HG03108 (cell line): ENCODE measurements around the gene MACROD2.

Experiments used
- ATAC-seq: cut with Tn5 transposase; IDR thresholded peaks from one replicate; pipeline ENCODE4 v1.9.1; 2021; ENCODE audit warnings: moderate library complexity; ENCODE audit not compliant: unreplicated experiment

MACROD2 gene

DNA sequence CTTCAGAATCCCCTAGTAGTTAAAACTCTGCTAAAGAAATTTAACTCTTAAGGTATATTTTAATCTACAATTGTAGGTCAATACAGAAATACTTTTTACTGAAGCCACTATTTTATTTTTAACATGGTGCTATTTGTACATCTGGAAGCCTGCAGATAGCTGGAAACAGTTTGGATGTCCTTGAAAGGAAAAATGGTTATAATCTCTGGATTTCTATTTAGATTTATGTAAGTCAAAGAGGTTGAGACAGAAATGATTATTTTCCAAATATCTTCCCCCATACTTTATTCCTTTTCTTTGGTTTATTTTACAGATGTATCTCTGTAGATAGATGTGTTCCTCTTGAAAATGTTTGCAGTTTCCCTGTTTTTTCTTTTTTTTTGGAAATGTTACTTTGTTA is 1575.7 kb downstream of the MACROD2 start:
- no peak for ATAC-seq

DNA sequence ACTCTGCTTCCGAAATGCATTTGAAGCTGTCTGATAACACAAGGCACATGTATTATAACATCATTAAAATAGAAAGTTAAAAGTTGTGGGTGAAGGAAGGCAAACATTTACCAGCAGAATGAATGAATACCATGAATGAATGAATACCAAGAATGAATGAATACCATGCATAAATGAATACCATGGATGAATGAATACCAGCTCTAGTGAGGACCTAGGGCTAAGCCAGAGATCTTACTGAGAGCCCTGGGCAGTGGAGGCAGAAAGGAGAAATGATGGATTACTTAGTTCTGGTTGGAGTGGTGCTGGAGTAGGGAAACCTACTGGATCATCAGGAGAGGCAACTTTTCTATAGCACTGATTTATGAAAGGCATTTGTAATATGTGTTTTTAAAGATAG is 1579.9 kb downstream of the MACROD2 start:
- no peak for ATAC-seq

DNA sequence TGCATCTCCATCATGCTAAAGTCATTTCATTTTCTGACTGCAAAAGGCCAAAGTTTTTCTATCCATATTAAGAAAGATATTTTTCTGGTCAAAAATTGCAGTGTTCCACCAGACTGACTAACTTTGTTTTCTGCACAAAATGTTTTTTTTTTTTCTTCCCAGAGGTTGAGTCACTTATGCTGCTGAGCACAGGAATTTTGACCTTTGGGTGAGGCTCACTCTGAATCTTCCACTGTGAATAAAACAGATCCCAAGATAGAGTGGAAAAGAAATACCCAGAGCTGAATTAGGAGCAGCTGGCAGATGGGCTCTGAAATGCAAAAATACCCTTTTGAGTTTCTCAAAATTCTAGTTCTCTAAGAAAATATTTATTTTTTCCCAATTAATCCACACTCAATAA is 1581.1 kb downstream of the MACROD2 start:
- no peak for ATAC-seq

DNA sequence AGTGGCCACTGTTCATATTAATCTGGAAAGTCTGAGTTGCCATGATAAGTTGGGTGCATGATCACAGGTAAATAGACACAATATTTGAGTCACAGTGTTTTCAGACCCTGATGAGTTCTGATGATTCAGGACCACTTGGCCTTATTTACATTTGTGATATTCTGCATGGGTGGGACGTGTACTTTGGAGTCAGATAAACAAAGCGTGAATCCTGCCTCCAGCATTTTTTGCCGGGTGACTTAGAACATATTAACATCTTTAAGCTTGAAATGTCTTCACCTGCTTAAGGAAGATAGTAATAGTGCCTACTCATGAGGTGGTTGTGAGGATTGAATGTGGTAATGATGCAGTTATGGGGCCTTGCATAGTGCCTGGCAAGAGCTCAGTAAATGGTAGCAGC is 1582.8 kb downstream of the MACROD2 start:
- ATAC-seq: no peak

DNA sequence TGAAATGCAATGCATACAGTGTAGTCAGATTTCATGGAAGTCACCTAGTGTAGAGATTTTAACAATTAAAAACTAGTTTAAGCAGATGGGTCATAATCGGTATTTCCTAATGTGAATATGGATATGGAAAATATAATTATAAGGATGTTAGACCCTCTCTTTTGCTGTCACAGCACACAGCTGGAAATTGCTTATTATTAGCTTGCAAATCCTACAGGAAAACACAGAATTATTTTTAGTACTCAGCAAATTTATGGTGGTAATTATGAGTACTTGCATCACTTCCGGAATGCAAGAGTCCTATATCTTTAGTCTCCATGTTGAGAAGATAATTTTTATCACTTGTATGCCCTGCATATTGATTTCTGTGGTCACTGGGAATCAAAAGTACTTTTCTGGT is 1584.4 kb downstream of the MACROD2 start:
- ATAC-seq: no peak

DNA sequence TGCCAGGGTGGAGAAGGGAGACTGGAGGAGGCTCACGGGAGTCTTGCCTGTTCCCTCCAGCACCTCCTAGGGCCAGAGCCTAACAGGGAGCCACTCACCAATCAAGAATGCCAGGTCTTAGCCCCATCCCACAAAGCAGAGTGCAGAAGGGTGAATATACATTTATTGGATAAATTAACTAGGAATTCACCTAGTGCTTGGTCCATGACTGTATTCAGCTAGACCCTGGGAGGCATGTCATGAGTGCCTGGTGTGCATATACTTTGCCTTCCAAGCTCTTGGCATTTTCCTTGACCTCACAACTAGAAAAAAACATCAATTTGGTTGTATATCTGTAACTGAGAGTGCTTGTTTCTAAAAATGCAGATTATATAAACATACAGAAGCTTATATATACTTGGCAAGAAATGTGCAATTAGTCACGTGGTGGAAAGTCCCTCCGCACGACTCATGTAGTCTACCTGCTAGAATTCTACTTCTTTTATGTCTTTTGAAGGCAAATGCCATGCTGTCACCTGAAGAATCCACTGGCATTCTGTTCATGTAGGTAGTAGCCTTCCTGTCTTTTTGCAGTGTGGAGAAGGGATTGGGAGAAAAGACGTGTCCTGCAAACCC is 1586.9 kb downstream of the MACROD2 start:
- no peak for ATAC-seq

DNA sequence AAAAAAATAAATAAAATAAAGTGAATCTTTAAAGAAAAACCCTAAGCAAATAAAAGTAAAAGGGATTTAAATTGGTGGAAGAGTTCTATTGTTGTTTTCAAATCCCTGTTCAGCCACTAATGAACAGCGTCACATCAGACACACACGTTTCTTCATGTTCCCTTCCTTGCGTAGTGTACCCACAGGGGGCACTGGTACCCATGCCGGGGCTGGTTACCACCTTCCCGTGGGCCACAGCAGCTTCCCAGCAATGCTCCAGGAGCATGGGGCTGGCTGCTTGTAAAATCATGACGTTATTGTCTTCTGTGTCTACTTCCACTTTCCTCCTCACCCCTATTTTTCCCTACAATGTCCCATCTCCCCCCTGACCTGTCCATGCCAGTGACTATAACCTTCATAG is 1589.2 kb downstream of the MACROD2 start:
- ATAC-seq: no peak

DNA sequence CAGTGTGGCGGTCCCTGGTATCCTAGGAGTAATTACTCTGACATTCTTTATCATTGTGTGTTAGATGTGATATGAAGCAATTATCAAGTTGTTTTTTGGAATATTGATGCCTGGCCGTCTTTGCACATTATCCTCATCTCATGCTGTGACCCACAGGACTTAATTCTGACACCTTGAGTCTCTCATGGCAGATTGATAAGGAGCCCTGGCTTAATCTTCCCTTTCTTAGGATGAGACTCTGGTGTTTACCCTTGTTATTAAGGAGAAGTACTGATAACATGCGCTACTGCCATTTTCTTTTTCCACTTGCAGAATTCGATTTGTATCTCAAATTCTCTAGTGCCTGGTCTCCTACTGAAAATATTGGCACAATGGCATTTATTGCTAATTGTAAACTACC is 1597.8 kb downstream of the MACROD2 start:
- ATAC-seq: no peak

DNA sequence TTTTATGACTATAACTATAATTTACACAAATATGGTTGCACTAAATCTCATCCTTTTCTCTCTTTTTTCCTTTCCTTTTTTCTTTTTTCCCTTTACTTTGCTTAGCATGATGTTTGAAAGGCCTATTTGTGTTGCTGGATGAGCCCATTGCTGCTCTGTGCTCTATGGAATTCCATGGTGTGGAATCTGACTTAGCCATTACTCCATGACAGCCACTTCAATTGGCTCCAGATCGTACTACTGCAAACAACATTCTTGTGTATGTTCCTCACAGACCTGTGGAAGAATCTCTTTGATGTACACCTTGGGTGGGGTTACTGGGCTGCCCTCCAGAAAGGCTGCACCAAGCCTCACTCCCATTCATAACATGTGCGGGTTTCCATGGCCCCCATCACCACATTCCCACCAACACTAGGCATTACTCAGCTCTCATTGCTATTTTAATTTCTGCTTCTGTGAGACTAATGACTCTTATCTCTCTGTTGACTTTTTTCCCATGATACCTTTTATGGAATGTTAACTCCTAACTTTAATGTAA is 1598.9 kb downstream of the MACROD2 start:
- ATAC-seq: no peak

DNA sequence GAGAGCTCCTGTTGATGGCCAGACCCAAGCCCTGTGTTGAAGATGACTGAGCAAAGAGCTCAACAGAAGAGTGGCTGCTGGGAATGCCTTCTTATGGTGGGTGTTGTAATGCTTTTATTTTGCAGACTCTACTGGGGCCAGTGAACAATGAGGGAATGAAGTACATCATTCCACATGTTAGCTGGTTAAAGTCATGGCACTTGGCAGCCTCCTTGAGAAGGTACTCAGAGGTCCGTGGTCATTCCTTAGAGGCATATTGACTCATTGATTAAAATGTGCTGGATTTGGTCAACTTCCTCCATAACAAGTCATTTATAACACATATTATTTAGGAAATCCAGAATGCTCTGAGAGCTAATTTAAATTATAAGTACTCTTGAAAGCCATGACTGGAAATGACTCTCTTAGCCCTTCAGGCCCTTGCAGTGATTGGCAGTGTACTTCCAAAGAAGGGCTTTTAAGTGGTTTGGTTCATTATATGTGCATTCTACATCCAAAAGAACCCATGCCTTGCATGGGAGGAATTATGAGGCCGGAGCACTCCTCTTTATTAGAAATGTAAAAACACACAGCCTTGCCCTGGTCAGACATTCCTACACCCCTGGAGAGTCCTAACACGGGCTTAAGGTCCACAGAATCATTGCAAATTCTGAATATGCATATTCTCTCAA is 1601.0 kb downstream of the MACROD2 start:
- no peak for ATAC-seq

DNA sequence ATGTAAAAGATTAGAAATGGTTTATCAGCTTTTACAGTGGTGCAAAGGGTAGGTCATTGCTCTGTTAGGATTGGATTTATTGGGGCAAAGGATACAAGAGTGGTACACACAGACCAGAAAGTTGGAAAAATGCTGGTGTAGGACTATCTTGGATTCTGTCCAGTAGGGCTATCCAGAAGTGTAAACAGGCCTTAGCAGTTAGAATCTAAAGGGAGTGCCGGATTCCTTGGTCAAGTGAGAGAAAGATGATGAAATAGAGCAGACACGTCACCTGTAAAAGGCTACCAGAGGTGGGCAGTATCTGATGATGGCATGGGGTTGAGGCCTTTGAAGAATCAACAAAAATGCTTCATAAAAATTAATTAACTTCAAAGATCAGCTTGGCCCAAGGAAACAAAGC is 1602.0 kb downstream of the MACROD2 start:
- no peak for ATAC-seq

DNA sequence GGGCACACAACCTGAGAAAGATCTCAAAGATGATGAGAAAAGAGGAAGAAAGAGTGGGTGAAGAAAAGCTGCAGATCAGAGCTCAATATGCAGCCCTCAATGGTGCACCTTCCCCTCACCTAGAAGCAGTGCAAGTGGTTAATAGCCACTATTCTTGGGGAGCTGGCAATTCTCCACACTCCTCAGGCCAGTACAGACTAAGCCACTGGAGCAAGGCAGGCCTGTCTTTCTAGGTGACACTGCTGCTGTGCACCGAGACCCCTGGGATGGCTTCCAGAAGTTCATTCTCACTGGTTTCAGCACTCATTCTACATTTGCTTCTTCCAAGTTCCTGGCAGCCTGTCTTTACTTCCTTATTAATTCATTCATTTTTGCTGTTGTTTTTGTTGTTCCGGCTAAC is 1604.6 kb downstream of the MACROD2 start:
- ATAC-seq: no peak

DNA sequence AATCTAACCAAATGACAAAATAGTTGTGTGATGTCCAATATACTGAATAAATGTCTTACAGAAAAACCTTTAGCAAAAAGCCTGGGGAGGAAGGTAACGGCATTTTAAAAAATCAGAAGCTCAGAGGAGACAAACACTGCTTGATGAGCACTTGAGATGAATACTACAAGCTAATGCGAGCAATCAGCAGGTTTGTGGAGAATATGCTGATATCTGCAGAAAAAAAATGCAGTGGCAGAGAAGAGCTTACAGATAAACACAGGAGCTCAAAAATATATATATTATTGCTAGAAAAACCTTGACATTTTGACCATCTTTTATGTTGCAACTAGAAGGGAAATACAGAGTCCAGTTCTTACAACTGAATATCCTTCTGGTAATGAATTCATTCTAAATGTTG is 1605.2 kb downstream of the MACROD2 start:
- no peak for ATAC-seq

DNA sequence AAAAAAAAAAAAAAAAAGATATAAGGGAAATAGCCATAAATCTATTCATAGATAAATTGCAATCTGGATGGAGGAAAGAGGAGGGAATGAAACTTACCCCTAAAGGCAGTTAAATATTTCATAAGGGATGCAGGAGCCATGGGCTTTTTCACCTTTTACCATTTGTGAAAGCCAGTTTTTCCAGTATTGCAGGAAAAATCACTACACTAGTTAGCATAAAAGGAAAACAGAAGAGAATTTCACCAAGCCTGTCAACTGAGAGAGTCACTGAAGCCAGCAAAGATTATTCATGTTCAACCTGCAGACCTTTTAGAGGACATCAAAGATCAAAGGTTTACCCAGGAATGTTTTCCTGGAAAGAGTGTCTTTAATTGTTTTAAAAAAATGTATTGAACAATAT is 1608.2 kb downstream of the MACROD2 start:
- ATAC-seq: no peak

DNA sequence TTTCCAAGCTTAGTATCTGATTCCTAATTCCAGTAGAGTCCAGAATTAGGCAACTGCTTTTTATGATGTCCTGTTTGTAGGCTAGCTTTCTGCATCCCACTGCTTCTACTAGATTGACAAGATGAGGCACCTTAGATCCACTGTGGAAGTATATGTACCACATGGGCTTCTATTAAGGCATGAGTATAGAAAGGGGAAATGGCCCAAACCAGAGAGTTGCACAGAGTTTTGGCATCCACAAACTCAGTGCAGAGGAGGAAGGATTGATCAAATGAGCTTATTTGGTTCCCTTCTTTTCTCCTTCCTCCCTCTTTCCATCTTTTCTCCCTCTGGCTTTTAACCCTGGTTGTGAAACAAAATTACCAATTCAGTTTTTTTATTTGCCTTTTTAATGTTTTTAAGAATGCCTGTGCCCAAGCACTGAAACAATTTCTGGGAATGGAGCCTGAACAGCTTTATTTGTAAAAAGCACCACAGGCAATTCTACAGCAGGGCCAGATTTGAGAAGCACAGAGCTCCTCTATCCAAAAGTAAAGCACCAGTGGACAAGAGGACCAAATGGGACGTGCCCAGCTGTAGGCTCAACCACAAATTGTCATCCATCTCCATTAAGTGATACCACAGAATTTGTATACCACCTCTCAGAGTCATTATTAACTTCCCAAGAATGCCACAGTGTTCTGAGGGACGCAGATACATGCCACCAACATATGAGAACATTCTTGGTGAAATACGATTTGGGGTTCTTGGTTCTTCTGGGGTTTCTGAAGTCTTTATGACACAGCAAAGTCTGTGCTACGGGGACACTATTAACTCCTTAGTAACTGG is 1608.9 kb downstream of the MACROD2 start:
- ATAC-seq: no peak

DNA sequence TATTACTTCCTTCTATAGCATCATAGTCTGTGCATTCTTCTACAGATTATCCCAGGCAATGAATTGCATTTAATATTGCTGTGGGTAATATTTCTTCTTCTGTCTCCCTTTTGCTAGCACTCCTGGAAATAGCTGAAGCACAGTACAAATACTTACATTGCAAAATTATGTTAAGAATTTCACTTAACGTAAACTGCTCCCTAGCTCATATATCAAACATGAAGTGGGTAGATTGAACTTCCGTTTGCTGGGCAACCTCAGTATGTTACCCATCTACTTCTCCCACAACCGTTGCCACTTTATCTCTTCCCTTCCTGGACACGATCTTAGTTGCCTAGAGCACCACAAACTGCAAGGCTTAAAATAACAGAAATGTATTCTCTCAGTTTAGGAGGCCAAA is 1614.6 kb downstream of the MACROD2 start:
- ATAC-seq: no peak

DNA sequence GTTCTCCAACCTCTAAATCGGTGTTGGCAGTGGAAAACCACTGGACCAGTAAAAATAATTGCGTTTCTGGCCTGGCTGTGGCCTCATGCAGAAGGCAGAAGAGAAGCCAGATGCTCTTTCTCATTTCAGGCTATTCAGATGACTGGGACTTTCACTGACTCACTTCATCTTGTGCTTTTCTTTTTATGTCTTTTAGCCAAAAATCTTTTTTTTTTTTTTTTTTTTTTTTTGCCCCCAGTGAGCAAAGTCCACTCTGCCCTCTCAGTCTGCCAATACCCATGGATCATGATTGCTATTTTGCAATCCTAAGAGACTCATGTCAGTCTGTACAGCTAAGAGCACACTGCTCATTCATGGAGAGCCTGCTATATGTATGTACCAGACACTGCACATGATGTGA is 1615.5 kb downstream of the MACROD2 start:
- no peak for ATAC-seq

DNA sequence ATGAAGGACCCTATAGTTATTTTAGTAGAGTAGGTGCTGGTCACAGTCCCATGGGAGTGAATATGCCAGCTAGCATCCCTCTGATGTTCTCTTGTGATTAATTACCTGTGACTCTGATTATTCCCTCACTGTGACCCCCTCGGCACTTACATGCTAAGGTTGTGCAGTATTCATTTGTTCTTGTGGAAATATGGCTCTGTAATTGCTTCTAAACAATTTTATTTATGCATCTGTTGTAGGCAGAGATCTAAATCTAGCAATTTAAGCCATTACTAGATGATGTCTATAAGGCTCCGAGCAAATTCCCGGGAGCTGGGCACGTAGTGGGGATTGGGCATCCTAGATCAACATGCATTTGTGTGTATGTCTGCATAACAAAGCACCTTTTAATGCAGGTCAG is 1616.2 kb downstream of the MACROD2 start:
- ATAC-seq: no peak

DNA sequence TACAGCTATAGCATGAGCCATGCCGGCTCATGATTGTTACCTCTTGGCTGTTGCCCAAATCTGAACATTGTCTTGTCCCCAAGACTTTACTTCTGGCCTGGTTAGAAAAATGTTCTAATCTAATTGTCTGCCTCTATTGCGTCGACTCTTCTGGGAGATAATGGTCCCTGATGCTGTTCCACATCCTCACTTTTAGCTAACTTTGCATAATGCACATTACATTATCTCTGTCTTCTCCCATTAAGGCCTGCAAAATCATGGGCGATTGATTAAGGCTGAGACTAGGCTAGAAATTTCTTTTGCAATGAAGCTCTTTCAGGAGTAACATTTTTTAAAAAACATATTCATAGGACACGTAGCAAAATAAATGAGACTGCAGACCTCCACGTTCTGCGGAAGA is 1616.9 kb downstream of the MACROD2 start:
- ATAC-seq: no peak

DNA sequence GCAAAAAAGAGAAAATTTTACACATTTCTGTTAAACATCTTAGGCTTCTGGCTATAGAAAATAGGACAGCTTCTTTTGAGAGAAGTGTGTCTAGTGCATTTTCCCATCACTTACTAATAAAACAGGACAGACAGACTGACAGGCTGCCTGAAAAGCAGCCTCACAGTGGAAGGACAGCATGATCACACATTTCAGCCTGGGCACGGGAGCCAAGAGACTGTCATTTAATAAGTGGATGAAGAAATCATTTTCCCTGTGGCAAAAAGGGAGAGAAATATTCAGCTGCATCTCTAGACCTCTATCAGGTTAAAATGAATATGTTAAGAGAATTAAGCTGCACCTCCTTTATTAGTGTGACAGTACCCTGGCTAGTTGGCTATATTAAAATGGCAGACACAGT is 1617.5 kb downstream of the MACROD2 start:
- ATAC-seq: no peak

DNA sequence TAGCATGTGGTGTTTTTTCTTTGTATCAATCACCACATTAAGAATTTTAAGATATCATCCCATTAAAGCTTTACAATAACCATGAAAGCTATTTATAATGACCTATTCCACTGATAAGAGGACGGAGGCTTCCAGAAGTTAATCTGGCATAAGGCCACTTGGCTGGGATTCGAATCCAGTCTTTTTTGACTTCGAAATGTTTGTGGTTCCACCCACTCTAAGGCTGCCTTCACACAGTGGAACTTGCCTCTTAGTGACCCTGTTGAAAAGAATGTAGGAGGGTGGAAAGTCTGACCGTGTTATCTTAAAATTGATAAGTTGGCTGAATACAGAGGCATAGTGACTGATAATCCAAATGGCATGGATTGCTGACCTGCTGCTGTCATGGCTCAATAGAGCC is 1618.2 kb downstream of the MACROD2 start:
- no peak for ATAC-seq

DNA sequence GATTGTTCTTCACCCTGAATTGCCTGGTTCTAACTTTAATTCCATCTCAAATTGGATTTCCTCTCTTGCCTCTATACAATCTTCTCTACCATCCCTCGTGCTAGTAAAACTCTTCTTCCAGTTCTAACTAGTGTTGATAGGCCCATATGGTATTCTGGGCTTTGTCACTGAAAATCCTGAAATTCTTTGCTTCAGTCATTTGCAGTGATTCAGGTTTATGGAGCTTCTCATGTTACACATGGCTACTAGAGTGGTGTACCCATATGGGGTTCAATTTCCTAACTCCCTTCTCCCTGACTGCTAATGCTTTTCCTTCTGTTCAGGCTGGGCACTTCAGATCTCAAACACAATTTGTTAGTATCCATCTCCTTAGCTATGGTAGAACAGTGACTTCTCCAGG is 1621.3 kb downstream of the MACROD2 start:
- no peak for ATAC-seq
